ENCODE data around the gene DDX56. TPM values are rescaled to one million over a fixed set of nuclear protein-coding genes. Genes with fewer than 3 reads are reported as not detected.

Gene DDX56
- total and polyA plus RNA-seq, 7 donors = 38.1 to 85.8 (median 56.3) TPM

GRCh38 chr7:44580945-44581878 is 7.5 kb upstream of the DDX56 start:
- WGBS, 3 donors = 8 to 12% (median 10%) methylated on average over 30 of the region's 30 CpGs
- DNase-seq (no peak), ATAC-seq (peak; percentile 10 to 14 (median 13))
- Histone ChIP-seq H3K9me3 (no peaks in the 10 kb centered on the region), H3K27ac (peak overlapping the region; percentile 94), H3K27me3 (ENCODE audit: insufficient read depth in 3 of 3, low read length in 2 of 3) (no peaks in the 10 kb centered on the region), H3K4me3 (peak overlapping the region; percentile 96), H3K36me3 (ENCODE audit: insufficient read depth in 1 of 2, low read depth in 1 of 2) (peaks cover 0 to 47% of the 10 kb centered on the region in 2 donors), H3K4me1 (peaks cover 22% of the 10 kb centered on the region)
- intact Hi-C loops (cut with DNase I) = loop anchor here in 1 of 2 donors (10.0 kb wide), 1 partner anchor 554 kb away; no protein-coding TSS in a partner anchor
- no peak for TF ChIP-seq CTCF (IDR thresholded peaks at IDR 0.05)

GRCh38 chr7:44576228-44576627 is 2.5 kb upstream of the DDX56 start:
- H3K9me3 ChIP-seq = no peaks in the 10 kb centered on the region
- H3K36me3 ChIP-seq (ENCODE audit: insufficient read depth in 1 of 2, low read depth in 1 of 2) = peaks cover 13 to 80% of the 10 kb centered on the region in 2 donors
- H3K27ac ChIP-seq = no peak overlapping the region
- ATAC-seq = no peak
- peaks cover 35% of the 10 kb centered on the region for H3K4me1 ChIP-seq
- TF ChIP-seq CTCF (IDR thresholded peaks at IDR 0.05) = no peak
- no peak overlapping the region for H3K4me3 ChIP-seq
- intact Hi-C loops (cut with DNase I) = no loop called here
- no peaks in the 10 kb centered on the region for H3K27me3 ChIP-seq (ENCODE audit: insufficient read depth in 3 of 3, low read length in 2 of 3)
- 56 to 73% (median 58%) methylated on average over 2 of the region's 2 CpGs for WGBS, 3 donors
- no peak for DNase-seq

GRCh38 chr7:44575054-44575453 is 1.3 kb upstream of the DDX56 start:
- H3K4me3 ChIP-seq = peak overlapping the region; percentile 97
- ATAC-seq = no peak
- no peaks in the 10 kb centered on the region for H3K27me3 ChIP-seq (ENCODE audit: insufficient read depth in 3 of 3, low read length in 2 of 3)
- peaks cover 23% of the 10 kb centered on the region for H3K4me1 ChIP-seq
- no peaks in the 10 kb centered on the region for H3K9me3 ChIP-seq
- intact Hi-C loops (cut with DNase I) = no loop called here
- no peak overlapping the region for H3K27ac ChIP-seq
- peaks cover 18 to 82% of the 10 kb centered on the region in 2 donors for H3K36me3 ChIP-seq (ENCODE audit: insufficient read depth in 1 of 2, low read depth in 1 of 2)
- DNase-seq = no peak
- no peak for TF ChIP-seq CTCF (IDR thresholded peaks at IDR 0.05)

- peak overlapping the region; percentile 95 for H3K27ac ChIP-seq
- WGBS, 3 donors = 21 to 26% (median 23%) methylated on average over 18 of the region's 18 CpGs
- no peak for TF ChIP-seq CTCF (IDR thresholded peaks at IDR 0.05)
- peak overlapping the region; percentile 97 for H3K4me3 ChIP-seq
- H3K4me1 ChIP-seq = peaks cover 19% of the 10 kb centered on the region
- no peaks in the 10 kb centered on the region for H3K27me3 ChIP-seq (ENCODE audit: insufficient read depth in 3 of 3, low read length in 2 of 3)
- peaks cover 18 to 82% of the 10 kb centered on the region in 2 donors for H3K36me3 ChIP-seq (ENCODE audit: insufficient read depth in 1 of 2, low read depth in 1 of 2)
- no peaks in the 10 kb centered on the region for H3K9me3 ChIP-seq
- ATAC-seq = no peak
- no peak for DNase-seq
- intact Hi-C loops (cut with DNase I) = no loop called here
Observed at GRCh38 chr7:44574287-44574872, 672 bp upstream of the DDX56 start.

Measured in psoas muscle (tissue), 8 donors.